Activated CD8-positive, alpha-beta memory T cell treated with anti-CD3 and anti-CD28 coated beads, Interleukin-2, amount 50 U/mL, for 48 hours (primary cell): ENCODE results near the gene RAB7B.
"Not testable (repeated sequence)": the region's sequence is repeated elsewhere in the genome, so short reads cannot be mapped to it uniquely, and the experiment has no call there.

Experiments
- DNase-seq: peaks from one replicate; pipeline ENCODE4 v3.0.0-alpha.2; 2020

RAB7B gene

GRCh38 chr1:206002871-206003801, at the start of gene RAB7B:
TSS of gene RAB7B (minus strand) at chr1:206003395. CDS start at chr1:205994135, 9,260 bp downstream.
- peak; percentile 49 for DNase-seq

- not testable (repeated sequence) for DNase-seq
Observed at GRCh38 chr1:206052231-206052865, 49.2 kb upstream of the RAB7B start.

- DNase-seq = peak; percentile 66
Observed at GRCh38 chr1:206050655-206051235, 47.5 kb upstream of the RAB7B start.

GRCh38 chr1:206049919-206050600, 46.9 kb upstream of the RAB7B start:
- DNase-seq = no peak

- no peak for DNase-seq
Observed at GRCh38 chr1:206049293-206049692, 46.1 kb upstream of the RAB7B start.

- DNase-seq = no peak
Observed at GRCh38 chr1:206048582-206048981, 45.4 kb upstream of the RAB7B start.

GRCh38 chr1:206047271-206047670, 44.1 kb upstream of the RAB7B start:
- no peak for DNase-seq

- no peak for DNase-seq
Observed at GRCh38 chr1:206041640-206042039, 38.4 kb upstream of the RAB7B start.

GRCh38 chr1:206040328-206040727, 37.1 kb upstream of the RAB7B start:
- DNase-seq = no peak

GRCh38 chr1:206039046-206039973, 36.1 kb upstream of the RAB7B start:
- no peak for DNase-seq

GRCh38 chr1:206037581-206037980, 34.4 kb upstream of the RAB7B start:
- DNase-seq = no peak

- no peak for DNase-seq
Observed at GRCh38 chr1:206036663-206037455, 33.7 kb upstream of the RAB7B start.

GRCh38 chr1:206035027-206035426, 31.8 kb upstream of the RAB7B start:
- no peak for DNase-seq

- DNase-seq = no peak
Observed at GRCh38 chr1:206032380-206033140, 29.4 kb upstream of the RAB7B start.

GRCh38 chr1:206030714-206031113, 27.5 kb upstream of the RAB7B start:
- DNase-seq = peak; percentile 73

- DNase-seq = no peak
Observed at GRCh38 chr1:206030191-206030590, 27.0 kb upstream of the RAB7B start.

GRCh38 chr1:206029484-206029883, 26.3 kb upstream of the RAB7B start:
- DNase-seq = no peak

- DNase-seq = no peak
Observed at GRCh38 chr1:206025283-206025820, 22.2 kb upstream of the RAB7B start.

- DNase-seq = no peak
Observed at GRCh38 chr1:206023695-206024094, 20.5 kb upstream of the RAB7B start, which contains the start of gene CTSE. TSS of gene CTSE (minus strand) at chr1:206023895. CDS start at chr1:206023791, 104 bp downstream.

GRCh38 chr1:206022766-206023165, 19.6 kb upstream of the RAB7B start:
- DNase-seq = no peak
